GM12878 (cell line): ENCODE measurements around the gene KLHL5.

Experiments used
- EP300 ChIP-seq, 2 experiments: fragments of 150-350 bp in 1 of 2; IDR thresholded peaks; 2 replicates each; pipeline ENCODE4 v1.6.1; 2011 to 2012; ENCODE audit warnings: low read depth in 2 of 2, low read length in 2 of 2, borderline replicate concordance in 1 of 2, improper control_type of control experiment in 1 of 2, inconsistent platforms in 1 of 2; ENCODE audit not compliant: control insufficient read depth in 1 of 2
- ETV6 ChIP-seq, 2 experiments: fragments of 450-650 bp in 1 of 2; IDR thresholded peaks in 1 of 2; conservative IDR thresholded peaks in 1 of 2; 2 replicates each; pipeline ENCODE4 v1.6.1; 2014; ENCODE audit warnings: antibody characterized with exemption in 1 of 2, borderline replicate concordance in 1 of 2, low read depth in 1 of 2, mild to moderate bottlenecking in 1 of 2, moderate library complexity in 1 of 2
- KDM1A ChIP-seq: fragments of 200-600 bp; sonication (generic); IDR thresholded peaks from 2 replicates; pipeline ENCODE4 v1.6.1; 2016; ENCODE audit warnings: borderline replicate concordance
- LARP7 ChIP-seq: fragments of 450-650 bp; IDR thresholded peaks from 2 replicates; pipeline ENCODE4 v1.6.1; 2017; ENCODE audit warnings: mild to moderate bottlenecking
- NFYB ChIP-seq: IDR thresholded peaks from 2 replicates; pipeline ENCODE4 v1.6.1; 2011; ENCODE audit warnings: low read depth, mild to moderate bottlenecking, low read length, improper control_type of control experiment, moderate library complexity; ENCODE audit not compliant: insufficient read depth
- POLR2A ChIP-seq: IDR thresholded peaks from 2 replicates; pipeline ENCODE4 v1.6.1; 2011; ENCODE audit warnings: low read depth, mild to moderate bottlenecking, low read length
- POLR2AphosphoS5 ChIP-seq: IDR thresholded peaks from 2 replicates; pipeline ENCODE4 v1.6.1; 2011; ENCODE audit warnings: mild to moderate bottlenecking, low read length, inconsistent platforms
- SREBF1 ChIP-seq: IDR thresholded peaks from 2 replicates; pipeline ENCODE4 v1.6.1; 2012; ENCODE audit warnings: mild to moderate bottlenecking, low read length
- SUZ12 ChIP-seq: fragments of 200-600 bp; sonication (generic); IDR thresholded peaks from one replicate; pipeline ENCODE4 v1.6.1; 2018; ENCODE audit warnings: antibody characterized with exemption, mild to moderate bottlenecking; ENCODE audit not compliant: unreplicated experiment
- ZSCAN29 ChIP-seq: fragments of 450-650 bp; IDR thresholded peaks from 2 replicates; pipeline ENCODE4 v1.6.1; 2017; ENCODE audit warnings: mild to moderate bottlenecking, moderate library complexity

- TF ChIP-seq KDM1A (no peak), ZSCAN29 (no peak), ETV6 (conservative IDR thresholded peaks at IDR 0.05 in 1 of 2, IDR thresholded peaks at IDR 0.05 in 1 of 2; ENCODE audit: borderline replicate concordance in 1 of 2, low read depth in 1 of 2) (no peak), LARP7 (no peak), EP300 (IDR thresholded peaks at IDR 0.05; ENCODE audit: borderline replicate concordance in 1 of 2, control insufficient read depth in 1 of 2, low read depth in 2 of 2, low read length in 2 of 2) (no peak), SUZ12 (no peak), POLR2A (no peak), POLR2AphosphoS5 (no peak), NFYB (no peak), SREBF1 (no peak)
Measured at GRCh38 chr4:39083164-39083563, 21.1 kb downstream of the KLHL5 start.
